ENCODE data around the gene ILF3. TPM values are rescaled to one million over a fixed set of nuclear protein-coding genes. Genes with fewer than 3 reads are reported as not detected.

The ILF3 gene
- total RNA-seq, 2 experiments from 2014 or later, result 308 to 553 TPM

DNA sequence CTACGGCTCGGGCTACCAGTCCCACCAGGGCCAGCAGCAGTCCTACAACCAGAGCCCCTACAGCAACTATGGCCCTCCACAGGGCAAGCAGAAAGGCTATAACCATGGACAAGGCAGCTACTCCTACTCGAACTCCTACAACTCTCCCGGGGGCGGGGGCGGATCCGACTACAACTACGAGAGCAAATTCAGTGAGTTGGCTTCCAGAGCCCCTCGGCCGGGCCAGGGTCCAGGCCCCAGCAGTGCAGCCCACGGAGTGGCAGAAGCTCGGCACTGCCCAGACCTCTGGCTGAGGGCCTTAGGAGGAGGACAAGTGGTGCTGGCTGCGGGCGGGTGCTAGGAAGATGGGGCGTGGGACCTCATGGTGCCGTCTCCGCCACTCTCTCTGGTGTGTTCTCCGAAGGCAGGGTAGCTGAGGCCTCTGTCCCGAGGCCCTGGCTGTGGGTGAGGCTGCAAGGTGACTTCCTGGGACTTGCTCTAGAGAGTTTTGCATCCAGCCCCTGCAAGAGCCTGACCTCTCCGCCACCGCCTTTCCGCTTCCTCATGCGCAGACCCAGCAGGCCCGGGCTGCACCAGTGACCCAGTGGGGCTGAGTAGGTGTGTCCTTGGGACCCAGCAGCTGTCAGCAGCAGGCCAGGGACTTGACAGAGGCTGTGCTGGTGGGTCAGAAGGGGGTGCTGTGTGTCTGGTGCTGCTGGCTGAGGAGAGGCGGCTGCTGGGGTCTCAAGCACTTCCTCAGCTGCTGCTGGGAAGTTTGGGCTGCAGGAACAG, 33.6 kb downstream of the ILF3 start:
- Histone ChIP-seq H3K79me2 (ENCODE audit: insufficient read depth, low read depth, low read length) (peaks cover 5% of the 10 kb centered on the region; the same call in 1 of the 2 replicates), H3K4me2 (ENCODE audit: low read length) (no peak overlapping the region), H3K36me3 (ENCODE audit: insufficient read depth, low read length) (peaks cover 99% of the 10 kb centered on the region), H3K9me3 (ENCODE audit: low read length) (no peaks in the 10 kb centered on the region), H3K27ac (ENCODE audit: low read depth, low read length, poor library complexity, severe bottlenecking) (no peak overlapping the region), H3K4me1 (ENCODE audit: insufficient read depth, low read length, poor library complexity, severe bottlenecking) (no peaks in the 10 kb centered on the region), H3K4me3 (ENCODE audit: low read depth, low read length, poor library complexity, severe bottlenecking) (no peak overlapping the region), H2AFZ (ENCODE audit: low read length) (no peak overlapping the region), H3K9me2 (ENCODE audit: insufficient read depth, low read length) (no peaks in the 10 kb centered on the region), H4K20me1 (ENCODE audit: insufficient read depth, low read length) (peaks cover 8% of the 10 kb centered on the region; the same call in 1 of the 2 replicates)
- no peak for DNase-seq (ENCODE audit: low spot score)
- no TSS peak for BruUV-seq (replicated peaks)
- intact Hi-C loops (cut with micrococcal nuclease; ENCODE audit: unreplicated experiment), result no loop called here
- CTCF ChIA-PET (ENCODE audit: unreplicated experiment), result no interaction called here
- POLR2A ChIA-PET, result no interaction called here
- no peak for TF ChIP-seq EZH2phosphoT487 (IDR thresholded peaks at IDR 0.05; ENCODE audit: borderline replicate concordance, low read depth, low read length)
- TF ChIP-seq, protein P1, sequence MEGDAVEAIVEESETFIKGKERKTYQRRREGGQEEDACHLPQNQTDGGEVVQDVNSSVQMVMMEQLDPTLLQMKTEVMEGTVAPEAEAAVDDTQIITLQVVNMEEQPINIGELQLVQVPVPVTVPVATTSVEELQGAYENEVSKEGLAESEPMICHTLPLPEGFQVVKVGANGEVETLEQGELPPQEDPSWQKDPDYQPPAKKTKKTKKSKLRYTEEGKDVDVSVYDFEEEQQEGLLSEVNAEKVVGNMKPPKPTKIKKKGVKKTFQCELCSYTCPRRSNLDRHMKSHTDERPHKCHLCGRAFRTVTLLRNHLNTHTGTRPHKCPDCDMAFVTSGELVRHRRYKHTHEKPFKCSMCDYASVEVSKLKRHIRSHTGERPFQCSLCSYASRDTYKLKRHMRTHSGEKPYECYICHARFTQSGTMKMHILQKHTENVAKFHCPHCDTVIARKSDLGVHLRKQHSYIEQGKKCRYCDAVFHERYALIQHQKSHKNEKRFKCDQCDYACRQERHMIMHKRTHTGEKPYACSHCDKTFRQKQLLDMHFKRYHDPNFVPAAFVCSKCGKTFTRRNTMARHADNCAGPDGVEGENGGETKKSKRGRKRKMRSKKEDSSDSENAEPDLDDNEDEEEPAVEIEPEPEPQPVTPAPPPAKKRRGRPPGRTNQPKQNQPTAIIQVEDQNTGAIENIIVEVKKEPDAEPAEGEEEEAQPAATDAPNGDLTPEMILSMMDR (conservative IDR thresholded peaks at IDR 0.05; ENCODE audit: low read length), result no peak

DNA sequence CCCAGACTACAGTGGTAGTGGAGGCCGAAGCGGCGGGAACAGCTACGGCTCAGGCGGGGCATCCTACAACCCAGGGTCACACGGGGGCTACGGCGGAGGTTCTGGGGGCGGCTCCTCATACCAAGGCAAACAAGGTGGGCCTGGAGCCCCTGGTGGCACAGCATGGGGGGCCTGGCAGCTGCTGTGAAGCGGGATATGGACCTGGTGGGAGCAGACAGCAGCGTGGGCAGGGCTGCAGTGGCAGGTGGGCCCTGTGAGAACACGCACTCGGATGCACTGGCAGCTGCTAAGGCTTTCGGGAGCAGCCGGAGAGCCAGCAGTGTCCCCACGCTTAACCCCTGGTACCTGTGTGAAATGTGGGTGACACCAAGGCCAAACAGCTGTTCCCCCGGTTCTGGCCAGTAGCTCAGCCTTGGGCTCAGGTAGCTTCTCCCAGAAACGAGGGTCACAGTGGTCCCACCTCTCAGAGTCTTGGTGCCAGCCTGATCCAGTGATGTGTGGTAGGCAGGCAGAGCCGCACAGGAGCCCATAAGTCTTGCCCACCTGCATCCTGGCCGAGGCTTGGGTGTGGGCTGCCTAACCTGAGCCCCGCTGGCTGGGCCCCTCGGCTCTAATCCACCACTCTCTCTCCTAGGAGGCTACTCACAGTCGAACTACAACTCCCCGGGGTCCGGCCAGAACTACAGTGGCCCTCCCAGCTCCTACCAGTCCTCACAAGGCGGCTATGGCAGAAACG, 34.6 kb downstream of the ILF3 start:
- no peaks in the 10 kb centered on the region for H3K9me3 ChIP-seq (ENCODE audit: low read length)
- peaks cover 5% of the 10 kb centered on the region; the same call in 1 of the 2 replicates for H3K79me2 ChIP-seq (ENCODE audit: insufficient read depth, low read depth, low read length)
- H3K36me3 ChIP-seq (ENCODE audit: insufficient read depth, low read length), result peaks cover 95% of the 10 kb centered on the region
- ChIA-PET POLR2A (no interaction called here), CTCF (ENCODE audit: unreplicated experiment) (no interaction called here)
- H3K27ac ChIP-seq (ENCODE audit: low read depth, low read length, poor library complexity, severe bottlenecking), result no peak overlapping the region
- H3K4me2 ChIP-seq (ENCODE audit: low read length), result no peak overlapping the region
- peaks cover 8% of the 10 kb centered on the region; the same call in 1 of the 2 replicates for H4K20me1 ChIP-seq (ENCODE audit: insufficient read depth, low read length)
- no peak overlapping the region for H2AFZ ChIP-seq (ENCODE audit: low read length)
- no peak overlapping the region for H3K4me3 ChIP-seq (ENCODE audit: low read depth, low read length, poor library complexity, severe bottlenecking)
- TF ChIP-seq, protein P1 (conservative IDR thresholded peaks at IDR 0.05; ENCODE audit: low read length), result no peak
- TF ChIP-seq EZH2phosphoT487 (IDR thresholded peaks at IDR 0.05; ENCODE audit: borderline replicate concordance, low read depth, low read length), result no peak
- DNase-seq (ENCODE audit: low spot score), result no peak
- H3K9me2 ChIP-seq (ENCODE audit: insufficient read depth, low read length), result no peaks in the 10 kb centered on the region
- BruUV-seq (replicated peaks), result no TSS peak
- intact Hi-C loops (cut with micrococcal nuclease; ENCODE audit: unreplicated experiment), result no loop called here
- no peaks in the 10 kb centered on the region for H3K4me1 ChIP-seq (ENCODE audit: insufficient read depth, low read length, poor library complexity, severe bottlenecking)

Data from OCI-LY7 (cell line).